HG03039 (cell line): ENCODE results near the gene ST6GAL1.
A peak's percentile ranks its signal among the peaks of the same experiment; 100 is the strongest.
"Not testable (repeated sequence)": the region's sequence is repeated elsewhere in the genome, so short reads cannot be mapped to it uniquely, and the experiment has no call there.

Experiments used
- ATAC-seq: cut with Tn5 transposase; IDR thresholded peaks from one replicate; pipeline ENCODE4 v1.9.1; 2021; ENCODE audit warnings: mild to moderate bottlenecking, moderate library complexity; ENCODE audit not compliant: unreplicated experiment

The ST6GAL1 gene

DNA sequence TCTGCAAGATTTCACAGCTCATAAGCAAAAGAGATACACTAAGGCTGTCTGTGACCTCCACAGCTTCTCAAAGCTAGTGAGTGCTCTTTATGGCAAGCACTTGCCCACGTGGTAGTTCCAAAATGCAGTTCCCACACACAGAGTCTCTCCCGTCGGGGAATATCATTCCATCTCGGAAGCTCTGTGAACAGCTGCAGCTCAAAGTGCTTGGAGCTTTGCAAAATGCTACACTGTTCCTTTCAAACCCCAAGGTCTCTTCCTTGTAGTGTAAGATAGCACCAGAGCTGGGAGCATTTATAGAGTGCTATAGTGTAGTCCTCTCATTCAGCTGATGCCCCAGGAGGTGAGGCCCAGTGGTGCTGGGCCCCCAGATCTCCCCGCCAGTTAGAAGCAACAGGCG lies 36.1 kb downstream of the ST6GAL1 start:
- no peak for ATAC-seq

DNA sequence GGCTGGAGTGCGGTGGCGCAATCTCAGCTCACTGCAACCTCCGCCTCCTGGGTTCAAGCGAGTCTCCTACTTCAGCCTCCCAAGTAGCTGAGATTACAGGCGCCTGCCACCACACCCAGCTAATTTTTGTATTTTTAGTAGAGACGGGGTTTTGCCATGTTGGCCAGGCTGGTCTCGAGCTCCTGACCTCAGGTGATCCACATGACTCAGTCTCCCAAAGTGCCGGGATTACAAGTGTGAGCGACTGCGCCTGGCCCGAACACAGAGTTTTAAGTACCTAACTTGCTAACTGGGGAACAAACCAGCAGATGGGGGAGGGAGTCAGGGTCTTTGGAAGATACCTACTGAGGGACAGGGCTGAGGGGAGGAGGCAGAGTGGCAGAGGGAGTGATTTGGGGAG lies 36.9 kb downstream of the ST6GAL1 start:
- not testable (repeated sequence) for ATAC-seq

DNA sequence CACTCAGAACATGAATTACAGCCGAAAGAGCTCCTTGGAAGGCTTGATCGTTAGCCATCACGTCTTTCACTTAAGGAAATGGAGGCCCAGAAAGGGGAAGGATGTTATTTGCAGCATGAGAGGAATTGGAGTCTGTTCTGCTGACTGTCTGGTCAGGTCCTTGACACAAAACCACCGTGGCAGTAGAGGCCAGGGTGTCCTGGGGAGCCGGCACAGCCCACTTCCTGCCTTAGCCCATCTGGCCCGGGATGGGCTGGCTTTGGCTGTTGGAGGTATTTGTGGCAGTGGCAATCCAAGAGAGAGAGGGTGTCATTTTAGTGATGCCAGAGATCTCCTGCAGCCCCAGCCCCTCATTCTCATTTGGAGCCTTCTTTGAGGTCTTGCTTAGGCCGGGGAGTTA lies 37.4 kb downstream of the ST6GAL1 start:
- ATAC-seq, result no peak

DNA sequence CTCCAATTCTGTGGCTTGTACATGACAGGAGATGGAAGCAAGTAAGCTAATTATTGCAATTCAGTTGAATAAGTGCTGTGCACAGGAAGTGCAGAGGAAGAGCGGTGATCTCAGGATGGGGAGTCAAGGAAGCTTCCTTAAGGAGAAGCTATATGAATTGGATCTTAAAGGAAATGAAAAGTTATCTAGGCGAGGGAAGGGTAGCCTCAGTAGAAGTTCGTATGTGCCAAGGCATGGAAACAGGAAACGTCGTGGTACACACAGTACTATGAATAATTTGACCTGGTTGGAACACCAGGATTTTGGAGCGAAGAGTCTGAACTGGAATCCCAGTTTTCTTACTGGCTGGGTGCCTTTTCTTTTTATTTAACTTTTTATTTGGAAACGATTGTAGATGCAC lies 39.3 kb downstream of the ST6GAL1 start:
- ATAC-seq, result no peak

DNA sequence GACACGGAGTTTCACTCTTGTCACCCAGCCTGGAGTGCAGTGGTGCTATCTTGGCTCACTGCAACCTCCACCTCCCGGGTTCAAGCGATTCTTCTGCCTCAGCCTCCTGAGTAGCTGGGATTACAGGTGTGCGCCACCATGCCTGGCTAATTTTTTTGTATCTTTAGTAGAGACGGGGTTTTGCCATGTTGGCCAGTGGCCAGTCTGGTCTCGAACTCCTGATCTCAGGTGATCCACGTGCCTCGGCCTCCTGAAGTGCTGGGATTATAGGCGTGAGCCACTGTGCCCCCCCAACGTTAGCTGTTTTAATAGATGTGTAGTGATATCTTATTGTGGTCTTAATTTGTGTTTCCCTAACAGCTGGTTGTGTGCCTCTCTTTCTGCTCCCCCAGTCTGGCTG lies 40.8 kb downstream of the ST6GAL1 start:
- ATAC-seq, result not testable (repeated sequence)

DNA sequence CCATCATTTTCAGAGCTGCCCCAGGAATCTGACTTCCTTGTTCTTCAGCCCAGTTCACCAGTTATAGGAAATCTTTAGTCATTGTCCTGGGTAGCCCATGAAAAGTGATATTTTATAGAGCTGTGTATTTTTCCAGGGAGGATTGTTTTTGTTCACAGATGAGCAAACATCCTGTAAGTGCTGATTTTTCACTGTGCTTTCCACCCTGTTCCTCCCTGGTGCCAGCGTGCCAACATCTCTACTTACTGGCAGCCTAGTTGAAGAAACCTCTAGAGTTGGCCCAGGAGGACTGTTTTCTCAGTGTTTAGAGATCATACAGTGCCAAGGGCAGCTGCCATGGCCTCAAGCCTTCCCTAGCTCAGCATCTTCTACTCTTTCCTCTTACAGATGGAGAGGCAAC lies 41.3 kb downstream of the ST6GAL1 start:
- no peak for ATAC-seq

DNA sequence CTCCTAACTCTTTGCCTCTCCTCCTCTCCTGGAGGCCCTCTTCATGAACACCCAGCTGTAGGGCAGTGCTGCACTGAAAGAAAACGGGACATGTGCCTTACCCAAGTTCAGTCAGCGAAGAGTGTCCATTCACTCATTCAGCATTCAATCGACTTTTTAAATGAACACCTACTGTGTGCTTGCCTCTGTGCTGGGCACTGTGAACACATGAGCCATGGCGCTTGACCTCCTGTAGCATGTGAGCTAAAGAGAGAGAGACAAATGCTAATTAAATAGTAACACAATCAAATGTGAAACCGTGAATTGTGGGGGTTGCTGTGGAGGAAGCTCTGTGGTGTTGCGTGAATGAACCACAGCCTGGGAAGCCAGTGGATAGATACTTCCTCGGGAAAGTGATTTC lies 43.4 kb downstream of the ST6GAL1 start:
- no peak for ATAC-seq

DNA sequence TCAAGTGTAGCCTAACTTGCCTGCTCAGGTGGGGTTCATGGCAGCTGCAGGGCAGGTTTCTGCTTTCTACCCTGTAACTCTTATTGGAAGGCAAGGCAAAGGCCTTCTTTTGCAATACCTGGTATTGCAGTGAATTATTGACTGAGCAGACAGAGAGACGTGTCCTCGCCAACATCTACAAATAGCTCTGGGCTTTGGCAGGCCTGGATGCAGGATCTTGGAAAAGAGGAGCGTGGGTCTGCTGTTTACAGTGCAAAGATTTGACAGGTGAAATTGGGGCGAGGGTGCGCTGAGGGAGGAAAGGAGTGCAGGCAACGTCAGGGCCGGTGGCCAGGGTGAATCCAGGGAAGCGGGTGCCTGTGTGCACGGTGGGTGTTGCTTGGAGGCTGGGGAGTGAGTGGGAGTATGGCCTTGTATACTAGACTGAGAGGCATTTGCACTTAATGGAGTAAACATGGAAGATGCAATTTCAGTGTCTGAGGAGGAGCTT lies 44.5 kb downstream of the ST6GAL1 start:
- no peak for ATAC-seq

DNA sequence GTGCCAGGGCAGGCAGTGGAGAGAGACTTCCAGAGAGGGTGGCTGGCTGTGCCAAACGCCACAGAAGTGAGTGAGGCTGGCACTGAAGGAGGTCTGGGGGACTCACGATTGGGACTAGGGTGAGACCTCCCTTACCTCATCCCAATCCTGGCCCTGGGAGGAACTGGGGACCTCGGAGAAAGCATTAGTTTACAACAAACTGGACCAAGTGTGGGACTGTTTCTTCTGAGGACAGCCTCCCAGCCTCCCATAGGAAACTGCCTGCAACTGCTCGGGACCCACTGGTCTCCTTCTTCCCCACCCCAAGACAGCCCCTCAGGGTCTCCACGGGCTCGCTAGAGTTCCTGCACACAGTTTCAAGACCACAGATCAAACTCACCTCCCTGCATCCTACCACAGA lies 45.4 kb downstream of the ST6GAL1 start:
- ATAC-seq, result no peak

DNA sequence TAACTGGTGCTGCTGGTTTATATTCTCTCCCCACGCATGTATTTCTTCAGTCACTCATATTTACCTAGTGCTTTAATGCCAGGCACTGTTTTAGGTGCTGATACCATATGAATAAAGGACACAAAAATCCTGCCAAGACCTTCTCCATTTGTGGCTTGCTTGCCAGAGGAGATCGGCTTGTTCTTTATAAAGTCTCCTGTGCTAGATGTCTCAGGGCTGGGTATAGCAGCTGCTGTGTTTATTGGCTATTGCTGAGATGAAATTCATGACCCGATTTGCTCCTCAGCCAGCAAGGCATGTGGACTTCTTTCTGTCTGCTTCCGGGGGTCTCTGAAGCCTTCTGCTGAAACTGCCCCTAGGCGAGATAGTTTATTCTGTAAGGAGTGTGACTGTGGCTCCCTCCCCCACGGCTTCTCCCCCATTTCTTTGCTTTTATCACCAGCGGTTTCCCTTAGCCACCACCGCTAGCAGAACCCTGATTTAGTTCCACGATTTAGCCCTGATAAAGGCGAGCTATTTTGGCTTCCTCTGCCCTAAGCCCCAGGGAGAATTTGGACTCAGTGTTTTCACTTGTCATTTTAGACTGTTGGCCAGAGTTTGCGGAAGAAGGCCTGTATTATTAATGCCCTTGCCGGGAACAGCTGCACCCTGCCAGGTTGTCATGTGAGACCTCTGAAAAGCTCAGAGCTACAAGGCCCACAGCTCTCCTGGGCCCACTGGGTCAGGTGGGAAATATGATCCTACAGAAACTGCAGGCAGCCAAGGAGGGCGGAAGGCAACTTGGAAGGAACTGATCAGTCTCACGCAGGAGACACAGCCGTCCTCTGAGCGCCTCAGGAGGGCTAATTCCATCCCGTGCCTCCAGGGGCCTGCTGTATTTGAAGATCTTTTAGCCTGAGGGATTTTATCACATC lies 46.8 kb downstream of the ST6GAL1 start:
- ATAC-seq, result no peak

DNA sequence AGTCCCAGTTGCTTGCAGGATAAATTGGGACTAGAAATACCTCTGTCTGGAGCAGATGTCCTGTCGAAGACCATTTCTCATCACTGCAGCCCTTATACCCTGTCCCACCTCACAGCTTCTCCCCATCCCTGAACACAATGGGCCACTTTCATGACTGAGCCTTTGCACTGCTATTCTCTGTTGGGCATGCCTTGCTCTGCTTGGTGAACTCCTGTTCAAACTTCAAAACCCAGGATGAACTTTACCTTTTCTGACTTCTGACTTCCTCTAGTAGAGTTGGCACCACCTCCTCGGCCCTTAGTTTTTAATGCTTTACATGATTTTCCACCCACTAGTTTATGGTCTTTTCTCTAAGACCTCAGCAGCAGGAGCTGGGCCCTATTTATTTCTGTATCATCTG lies 48.4 kb downstream of the ST6GAL1 start:
- no peak for ATAC-seq

DNA sequence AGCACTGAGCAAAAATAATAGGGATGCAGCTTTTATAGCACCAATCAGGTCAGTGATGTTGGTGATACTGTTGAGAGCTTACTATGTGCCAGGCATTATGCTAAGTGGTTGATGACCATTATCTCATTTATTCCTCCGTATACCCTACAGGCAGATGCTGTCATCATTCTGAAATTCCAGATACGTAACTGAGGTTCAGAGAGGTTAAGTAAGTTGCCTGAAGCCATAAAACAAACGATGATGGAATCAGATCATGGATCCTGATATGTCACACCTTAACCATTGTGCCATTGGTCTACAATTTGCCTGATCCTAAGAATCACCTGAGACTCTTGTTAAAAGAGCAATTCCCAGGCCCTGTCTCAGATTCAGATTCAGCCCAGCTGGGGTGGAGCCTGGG lies 49.5 kb downstream of the ST6GAL1 start:
- no peak for ATAC-seq

DNA sequence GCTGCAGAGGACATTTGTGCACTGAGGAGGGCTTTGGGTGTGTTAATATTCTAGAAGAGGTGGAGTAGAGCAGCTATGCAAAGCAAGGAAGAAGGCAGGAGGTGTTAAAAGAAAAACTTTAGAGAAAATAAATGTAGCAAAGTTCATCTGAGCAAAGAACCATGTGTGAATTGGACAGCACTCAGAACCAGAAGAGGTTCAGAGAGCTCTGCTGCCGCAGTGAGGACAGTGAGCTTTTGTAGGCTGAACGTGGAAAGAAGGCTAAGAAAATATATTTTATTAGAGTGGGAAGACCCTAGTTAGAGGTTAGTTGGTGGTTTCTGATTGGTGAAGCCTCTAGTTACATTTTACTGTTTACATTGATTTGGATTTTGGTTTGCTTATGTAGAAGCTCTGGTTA lies 50.7 kb downstream of the ST6GAL1 start:
- no peak for ATAC-seq

DNA sequence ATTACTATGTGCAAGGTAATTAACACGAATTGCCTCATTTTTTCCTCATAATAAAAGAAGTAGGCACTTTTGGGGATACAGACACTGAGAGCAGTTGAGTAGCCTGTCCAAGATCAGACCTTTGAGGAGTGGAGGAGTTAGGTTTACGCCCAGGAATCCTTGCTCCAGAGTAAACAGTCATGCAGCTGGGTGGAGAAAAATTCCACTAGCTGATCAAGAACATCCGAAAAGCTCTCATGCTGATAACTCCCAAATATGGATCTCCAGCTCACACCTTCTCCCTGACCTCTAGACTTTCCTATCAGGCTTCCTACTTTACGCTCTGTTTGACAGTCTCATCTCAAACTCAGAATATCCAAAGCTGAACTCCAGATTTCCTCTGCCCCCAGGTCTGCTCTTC lies 53.3 kb downstream of the ST6GAL1 start:
- no peak for ATAC-seq

DNA sequence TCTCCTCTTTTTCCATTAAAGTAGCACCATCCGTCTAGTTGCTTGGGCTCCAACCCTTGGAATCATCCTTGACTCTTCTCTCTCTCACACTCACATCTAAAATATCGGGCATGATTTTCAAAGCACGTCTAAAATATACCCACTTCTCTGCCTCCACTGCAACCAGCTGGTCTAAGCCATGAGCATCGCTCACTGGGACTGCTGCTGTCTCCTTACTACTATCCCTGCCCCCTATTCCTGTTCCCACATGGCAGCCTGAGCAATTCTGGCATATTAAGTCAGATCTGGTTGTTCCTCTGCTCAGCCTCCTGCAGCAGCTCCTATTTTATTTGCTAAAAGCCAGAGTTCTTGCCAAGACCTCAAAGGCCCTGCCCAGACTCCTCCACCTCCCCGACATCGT lies 53.7 kb downstream of the ST6GAL1 start:
- no peak for ATAC-seq

DNA sequence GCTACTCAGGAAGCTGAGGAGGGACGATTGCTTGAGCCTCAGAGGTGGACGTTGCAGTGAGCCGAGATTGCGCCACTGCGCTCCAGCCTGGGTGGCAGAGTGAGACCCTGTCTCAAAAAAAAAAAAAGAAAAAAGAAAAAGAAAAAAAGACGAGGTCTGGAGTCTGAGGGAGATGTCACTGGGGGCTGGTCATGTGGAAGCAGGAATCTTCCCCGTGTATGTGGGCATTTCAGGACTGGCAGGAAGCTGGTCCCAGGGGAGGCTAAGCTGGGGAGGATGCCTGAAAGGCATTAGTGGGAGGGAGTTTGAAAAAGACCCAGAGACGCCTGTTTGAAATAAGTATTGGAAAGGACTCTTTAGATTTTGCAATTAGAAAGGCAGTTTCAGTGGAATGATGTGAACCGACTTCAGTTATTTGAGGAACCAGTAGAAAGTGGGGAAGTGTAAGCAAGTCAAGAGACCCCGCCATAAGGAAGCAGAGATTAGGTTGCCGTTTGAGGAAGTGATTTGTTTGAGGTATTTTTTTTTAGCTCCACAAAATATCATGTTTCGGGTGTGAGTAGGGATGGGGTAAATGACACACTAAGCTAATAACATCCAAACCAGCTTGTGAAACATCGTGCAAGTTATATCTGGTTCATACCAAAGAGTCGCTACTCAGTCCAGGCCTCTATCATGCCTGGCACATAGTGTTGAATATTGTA lies 55.5 kb downstream of the ST6GAL1 start:
- ATAC-seq, result peak; percentile 54

DNA sequence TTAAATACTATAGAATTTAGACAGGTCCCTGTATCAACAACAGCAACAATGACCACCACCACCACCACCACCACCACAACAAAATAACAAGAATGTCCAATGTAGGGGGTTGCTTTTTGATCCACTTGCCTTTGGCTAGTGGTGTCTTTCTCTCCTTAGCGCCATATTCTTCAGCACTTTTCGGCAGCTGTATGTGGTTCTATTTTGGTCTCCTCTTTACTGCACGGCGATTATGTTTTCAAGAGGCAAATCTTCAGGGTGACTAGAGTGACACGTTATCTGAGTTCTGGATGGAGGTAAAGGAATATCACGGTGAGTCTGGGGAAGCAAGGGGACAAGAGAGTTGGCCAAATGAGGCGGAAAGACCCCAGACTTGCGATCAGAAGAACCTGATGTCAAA lies 56.1 kb downstream of the ST6GAL1 start:
- no peak for ATAC-seq

DNA sequence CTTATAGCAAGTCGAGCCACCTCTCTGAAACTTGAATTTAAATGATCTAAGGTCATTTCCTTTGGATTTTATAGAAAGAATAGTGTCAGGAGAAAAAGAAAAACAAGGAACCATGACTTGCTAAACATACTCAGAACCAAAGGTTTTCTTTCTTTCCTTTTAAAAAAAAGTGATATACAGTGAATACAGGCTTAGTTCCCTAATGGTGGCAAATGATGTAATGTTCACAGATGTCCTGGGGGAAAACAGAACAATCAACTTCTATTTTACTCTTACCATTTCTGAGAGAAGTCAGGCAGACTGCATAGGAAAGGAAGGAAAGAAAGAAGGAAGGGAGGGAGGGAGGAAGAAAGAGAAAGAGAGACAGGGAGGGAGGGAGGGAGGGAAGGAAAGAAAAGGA lies 56.5 kb downstream of the ST6GAL1 start:
- ATAC-seq, result no peak

DNA sequence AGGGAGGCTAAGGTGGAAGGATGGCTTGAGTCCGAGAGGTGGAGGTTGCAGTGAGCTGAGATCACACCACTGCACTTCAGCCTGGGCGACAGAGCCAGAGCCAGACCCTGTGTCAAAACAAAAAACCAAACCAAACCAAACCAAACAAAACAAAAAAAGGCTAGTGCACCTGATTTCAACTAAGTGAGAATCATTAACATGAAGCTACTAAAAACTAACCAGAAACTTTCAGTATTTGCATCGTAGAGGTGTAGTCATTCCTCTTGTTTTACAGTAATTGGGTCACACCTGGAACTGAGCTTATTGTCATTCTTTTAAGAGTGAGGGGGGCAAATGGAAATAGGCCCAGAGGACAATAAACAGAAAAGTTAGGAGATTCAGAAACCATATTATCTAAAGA lies 58.5 kb downstream of the ST6GAL1 start:
- peak; percentile 48 for ATAC-seq

DNA sequence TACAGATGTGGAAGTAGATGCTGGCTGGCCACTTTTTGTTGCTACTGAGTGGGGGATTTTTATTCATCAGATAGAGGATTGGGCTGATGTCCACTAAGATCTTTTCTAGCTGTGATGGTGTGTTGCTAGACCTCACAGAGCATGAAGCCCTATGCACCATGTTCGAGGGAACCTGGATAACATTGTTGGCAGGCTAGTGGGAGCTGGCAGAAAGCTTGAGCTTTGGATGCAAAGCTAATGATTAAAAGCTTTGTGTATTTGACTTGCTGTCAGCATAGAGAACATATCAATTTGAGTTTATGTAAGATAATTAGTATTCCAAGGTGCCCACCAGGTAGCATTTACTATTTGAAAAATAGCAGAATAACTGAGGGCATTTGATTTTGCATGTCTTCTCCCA lies 59.1 kb downstream of the ST6GAL1 start:
- ATAC-seq, result no peak

DNA sequence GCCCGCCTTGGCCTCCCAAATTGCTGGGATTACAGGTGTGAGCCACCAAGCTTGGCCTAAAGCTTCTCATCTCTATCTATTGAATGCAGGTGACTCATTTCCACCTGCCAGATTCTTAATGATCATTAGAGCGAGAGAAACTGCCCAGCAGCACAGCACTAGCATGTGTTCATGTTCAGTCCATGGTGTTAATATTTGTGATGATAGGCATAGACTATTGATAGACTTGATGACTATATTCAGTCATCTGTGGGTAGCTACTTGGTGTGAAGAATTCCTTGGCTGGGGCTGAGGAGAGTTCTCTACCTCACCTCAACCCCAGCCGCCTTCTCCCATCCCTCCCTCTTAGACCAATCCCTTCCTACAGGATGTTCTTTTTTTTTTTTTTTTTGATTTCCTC lies 60.0 kb downstream of the ST6GAL1 start:
- ATAC-seq, result no peak

DNA sequence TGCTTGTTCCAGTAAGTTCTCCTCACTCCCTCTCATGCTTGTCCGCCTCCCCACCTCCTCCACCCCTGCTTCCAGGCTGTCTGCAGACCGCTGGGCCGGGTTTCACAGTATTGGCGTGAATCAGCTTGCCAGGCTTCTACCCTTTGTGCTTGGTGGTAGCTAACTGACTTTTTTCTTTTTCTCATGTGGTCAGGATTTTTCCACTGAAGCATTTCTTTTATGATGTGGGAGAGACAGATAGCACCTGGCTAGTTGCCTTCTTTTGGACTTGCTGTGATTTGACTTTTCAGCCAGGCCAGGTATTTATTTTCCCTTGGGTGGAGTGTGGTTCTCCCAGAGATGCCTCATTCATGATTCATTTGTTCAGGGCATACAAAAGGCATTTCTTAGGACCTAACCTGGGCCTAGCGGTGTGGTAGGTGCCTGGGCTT lies 60.6 kb downstream of the ST6GAL1 start:
- ATAC-seq, result no peak
